Measurements from ENCODE around the gene NFIX.

The NFIX gene

DNA sequence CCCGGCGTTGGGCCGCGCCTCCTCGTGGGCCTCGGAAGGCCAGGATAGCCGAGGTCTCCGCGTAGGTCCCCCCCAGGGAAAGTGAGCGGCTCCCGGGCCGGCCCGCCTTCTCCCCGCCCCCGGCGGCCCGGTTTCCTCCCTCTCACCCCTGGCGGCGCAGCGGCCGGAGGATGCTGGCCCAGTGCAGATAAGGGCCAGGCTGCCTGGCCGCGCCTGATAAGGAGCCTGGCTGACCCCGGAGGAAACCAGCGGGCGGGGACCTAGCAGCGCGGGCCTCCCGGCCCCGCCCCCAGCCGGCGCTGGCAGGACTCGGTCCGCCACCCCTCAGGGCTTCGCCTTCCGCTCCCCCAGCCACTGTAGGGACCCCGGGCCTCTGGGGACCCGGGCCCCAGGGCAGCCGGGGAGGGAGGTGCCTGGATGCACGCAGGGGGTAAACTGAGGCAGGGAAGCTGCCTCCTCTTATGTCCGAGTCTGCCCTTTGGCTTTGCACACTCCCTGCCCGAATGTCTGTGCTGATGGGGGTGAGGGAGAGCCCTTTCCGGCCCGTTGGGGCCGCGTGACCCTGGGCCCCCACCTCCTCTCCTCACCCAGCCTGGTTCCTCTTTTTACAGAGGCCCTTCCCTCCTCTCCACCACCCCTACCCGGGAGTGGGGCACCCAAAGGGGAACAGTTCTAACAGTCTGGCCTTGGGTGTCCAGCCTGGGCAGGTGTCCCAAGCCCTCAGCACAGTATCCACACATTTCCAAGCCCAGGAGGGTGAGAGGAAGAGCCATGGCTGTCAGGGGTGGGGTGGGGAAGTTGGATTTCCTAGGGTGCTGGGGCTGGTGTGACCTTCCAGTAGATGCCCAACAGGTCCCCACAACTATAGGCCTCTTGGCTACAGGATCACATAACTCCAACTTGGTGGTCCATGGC lies 107.6 kb downstream of the NFIX start, which contains the start of gene LYL1:
Gene LYL1 (minus strand): TSS at position 193 of the 915 bp plus-strand sequence. CDS start 1,687 bp downstream, outside the sequence.
- DNase-seq (ENCODE audit: low read depth in 2 of 2) = no peak

GRCh38 chr19:13103581-13104359 lies 108.5 kb downstream of the NFIX start:
- no peak for DNase-seq (ENCODE audit: low read depth in 2 of 2)

DNA sequence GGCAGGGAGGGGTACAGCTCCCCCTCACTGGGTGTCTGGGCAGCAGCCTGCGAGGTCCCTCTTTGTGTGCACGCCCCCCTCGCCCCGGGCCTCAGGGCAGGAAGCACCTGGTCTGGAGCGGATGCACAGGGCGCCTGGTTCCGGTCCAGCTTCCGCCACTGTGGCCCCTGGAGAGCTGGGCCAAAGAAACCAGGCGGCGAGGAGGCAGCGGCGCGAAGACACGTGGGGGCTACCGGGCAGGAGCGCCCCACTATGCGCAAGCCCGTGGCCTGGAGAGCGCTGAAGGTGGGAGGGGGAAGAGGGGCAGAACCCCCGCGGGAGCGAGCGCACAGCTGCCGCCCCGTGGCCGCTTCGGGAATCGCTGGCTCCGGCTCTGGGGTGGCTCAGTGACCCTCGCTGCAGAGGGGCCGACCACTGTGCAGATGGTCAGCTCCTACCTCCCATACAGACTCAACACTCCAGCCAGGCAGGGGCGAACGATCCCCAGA lies 109.1 kb downstream of the NFIX start:
- DNase-seq (ENCODE audit: low read depth in 2 of 2) = no peak

GRCh38 chr19:13104848-13105711 lies 109.8 kb downstream of the NFIX start:
- DNase-seq (ENCODE audit: low read depth in 2 of 2) = no peak

GRCh38 chr19:13109361-13110098 lies 114.3 kb downstream of the NFIX start:
- DNase-seq (ENCODE audit: low read depth in 2 of 2) = no peak

- DNase-seq (ENCODE audit: low read depth in 2 of 2) = no peak
Measured at GRCh38 chr19:13110099-13110610, 114.9 kb downstream of the NFIX start.

DNA sequence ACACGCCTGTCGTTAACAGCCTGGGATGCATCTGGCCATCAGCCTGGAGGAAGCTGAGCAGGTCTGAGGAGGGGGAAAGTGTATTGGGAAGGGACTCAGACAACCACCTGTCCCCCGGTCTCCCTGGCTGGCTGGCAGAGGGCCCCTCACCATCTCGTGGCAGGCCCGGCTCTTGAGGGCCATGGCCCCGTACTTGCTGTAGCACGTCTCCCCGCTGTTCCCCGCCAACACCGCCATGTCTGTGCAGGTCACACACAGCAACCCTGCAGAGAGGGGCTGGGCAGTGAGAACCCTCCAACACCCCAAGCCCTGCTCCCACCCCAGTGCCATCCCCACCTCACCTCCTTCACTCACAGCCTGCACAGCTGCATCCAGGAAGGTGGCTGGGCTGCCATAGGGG lies 117.3 kb downstream of the NFIX start:
- no peak for DNase-seq (ENCODE audit: low read depth in 2 of 2)

DNA sequence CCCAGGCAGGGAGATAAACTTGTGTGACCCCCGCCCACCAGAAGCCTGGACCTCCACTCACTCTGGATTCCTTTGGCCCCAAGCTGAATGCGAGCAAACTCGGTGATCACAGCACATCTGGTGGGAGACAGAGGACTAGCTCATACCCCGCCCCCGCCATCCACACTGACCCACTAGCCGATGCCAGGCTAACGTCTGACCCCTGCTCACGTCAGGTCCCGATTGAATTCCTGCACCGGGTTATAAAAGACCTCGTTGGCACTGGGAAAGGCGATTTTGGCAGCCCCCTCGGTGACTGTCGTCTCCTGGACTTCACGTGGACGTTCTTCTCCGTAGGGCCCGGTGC lies 120.6 kb downstream of the NFIX start:
- DNase-seq (ENCODE audit: low read depth in 2 of 2) = no peak

DNA sequence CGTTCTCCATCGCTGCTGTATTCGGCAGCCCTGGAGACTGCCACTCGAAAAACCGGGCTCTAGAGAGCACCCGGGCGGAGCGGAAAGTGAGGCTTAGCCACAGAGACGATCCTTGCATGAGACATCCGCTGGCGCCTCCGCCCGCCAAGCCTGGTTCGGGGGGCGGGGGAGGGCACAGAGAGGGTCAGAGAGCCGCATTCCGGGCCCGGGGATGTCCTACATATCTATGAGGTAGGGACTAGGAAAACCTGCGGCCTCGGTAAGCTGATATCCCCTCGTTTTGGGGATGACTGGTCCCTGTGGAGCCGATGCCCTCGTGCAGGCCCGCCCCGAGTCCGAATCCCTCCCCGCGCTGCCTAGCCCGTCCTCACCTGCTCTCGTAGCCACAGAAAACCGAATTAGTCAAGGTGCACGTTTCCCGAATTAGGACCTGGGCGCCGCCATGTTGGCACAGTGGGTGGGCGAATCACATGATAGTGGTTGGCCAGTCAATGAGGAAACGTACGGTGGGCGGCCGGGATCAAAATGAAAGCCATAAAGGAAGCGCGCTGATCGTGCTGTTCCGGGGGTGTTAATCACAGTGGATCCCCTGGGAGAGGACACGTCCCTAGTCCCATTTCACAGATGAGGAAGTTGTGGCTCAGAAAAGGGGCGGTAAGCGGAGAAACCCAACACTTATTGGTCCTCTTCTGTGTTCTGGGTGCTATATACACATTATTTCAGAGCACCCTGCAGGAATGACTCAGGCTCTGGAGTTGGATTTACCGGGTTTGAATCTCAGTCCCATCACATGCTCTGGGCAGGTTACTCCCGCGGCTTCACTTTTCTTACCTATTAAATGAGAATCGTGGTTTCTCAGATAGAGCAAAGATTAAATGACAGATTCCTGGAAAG lies 121.3 kb downstream of the NFIX start, which contains the start of gene TRMT1:
Gene TRMT1 (minus strand): TSS at position 459 of the 894 bp plus-strand sequence. CDS start 341 bp downstream, at position 118.
- peak; percentile 76 to 89 for DNase-seq (ENCODE audit: low read depth in 2 of 2)

GRCh38 chr19:13117176-13117771 lies 122.0 kb downstream of the NFIX start:
- no peak for DNase-seq (ENCODE audit: low read depth in 2 of 2)

DNA sequence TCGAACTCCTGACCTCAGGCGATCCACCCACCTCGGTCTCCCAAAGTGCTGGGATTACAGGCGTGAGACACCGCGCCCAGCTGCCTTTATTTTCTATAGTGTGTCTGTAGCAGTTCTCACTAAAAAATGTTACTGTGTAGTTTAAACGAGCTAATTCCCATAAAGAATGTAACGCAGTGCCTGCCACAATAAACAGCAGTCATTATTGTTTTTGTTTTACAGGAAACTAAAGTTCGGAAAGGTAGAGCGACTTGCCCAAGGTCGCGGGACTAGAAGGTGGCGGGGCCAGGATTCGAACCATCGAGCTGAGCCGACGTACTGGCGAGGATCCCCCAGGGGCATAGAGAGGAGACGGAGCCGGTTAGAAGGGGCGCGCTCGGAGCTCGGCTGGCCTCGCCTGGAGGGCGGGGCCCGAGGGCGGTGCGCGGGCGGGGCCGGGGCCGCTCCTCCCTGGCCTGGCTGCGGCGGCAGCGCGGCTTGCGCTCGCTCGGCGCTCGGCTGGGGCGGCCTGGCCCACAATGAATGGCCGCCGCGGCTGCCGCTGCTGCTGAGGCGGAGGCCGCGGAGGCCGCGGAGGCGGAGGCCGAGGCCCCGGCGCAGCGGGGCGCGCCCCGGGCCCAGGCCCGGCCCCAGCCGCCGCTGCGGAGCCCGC lies 122.6 kb downstream of the NFIX start, which contains the start of gene NACC1:
Gene NACC1 (plus strand): TSS at position 493 of the 652 bp plus-strand sequence. CDS start 16,944 bp downstream, outside the sequence.
- DNase-seq (ENCODE audit: low read depth in 2 of 2) = peak; percentile 73 to 74

- DNase-seq (ENCODE audit: low read depth in 2 of 2) = no peak
Measured at GRCh38 chr19:13118424-13119193, 123.3 kb downstream of the NFIX start.

DNA sequence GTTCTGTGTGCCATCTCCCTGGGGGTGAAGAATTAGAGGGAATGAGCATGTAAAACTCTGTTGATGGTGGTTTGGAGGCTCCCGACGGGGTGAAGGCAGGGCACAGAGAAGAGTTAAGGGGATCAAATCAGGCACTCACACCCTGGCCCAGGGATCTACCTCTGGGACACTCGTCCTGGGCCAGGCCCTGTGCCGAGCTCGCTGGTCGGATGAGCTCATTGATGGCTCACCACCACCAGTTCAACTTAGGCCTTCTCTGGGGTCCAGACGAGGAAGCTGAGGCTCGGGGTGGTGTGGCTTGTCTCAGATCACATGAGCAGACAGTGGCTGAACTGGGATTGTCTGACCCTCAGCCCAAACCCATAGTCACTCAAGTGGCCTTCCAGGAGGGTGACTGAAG lies 124.4 kb downstream of the NFIX start:
- no peak for DNase-seq (ENCODE audit: low read depth in 2 of 2)

DNA sequence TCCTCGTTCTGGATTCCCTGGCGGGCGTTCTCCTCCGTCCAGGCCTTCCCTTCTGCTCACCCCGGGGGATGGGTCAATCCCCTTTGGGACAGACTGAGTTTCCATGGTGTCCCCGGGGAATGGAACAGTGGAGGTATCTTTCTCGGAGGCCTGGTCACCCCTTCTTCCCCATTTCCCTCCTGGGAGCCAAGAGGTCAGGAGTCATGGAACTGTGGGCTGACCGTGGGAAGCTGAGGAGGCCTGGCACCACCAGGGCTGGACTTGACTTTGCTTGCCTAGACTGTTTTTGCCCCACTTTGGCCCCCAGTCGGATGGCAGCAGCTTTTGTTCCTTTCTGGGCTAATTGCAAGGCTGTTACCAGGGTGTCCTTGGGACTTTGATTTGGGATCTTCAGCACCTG lies 124.8 kb downstream of the NFIX start:
- no peak for DNase-seq (ENCODE audit: low read depth in 2 of 2)

- DNase-seq (ENCODE audit: low read depth in 2 of 2) = no peak
Measured at GRCh38 chr19:13120817-13121216, 125.5 kb downstream of the NFIX start.

DNA sequence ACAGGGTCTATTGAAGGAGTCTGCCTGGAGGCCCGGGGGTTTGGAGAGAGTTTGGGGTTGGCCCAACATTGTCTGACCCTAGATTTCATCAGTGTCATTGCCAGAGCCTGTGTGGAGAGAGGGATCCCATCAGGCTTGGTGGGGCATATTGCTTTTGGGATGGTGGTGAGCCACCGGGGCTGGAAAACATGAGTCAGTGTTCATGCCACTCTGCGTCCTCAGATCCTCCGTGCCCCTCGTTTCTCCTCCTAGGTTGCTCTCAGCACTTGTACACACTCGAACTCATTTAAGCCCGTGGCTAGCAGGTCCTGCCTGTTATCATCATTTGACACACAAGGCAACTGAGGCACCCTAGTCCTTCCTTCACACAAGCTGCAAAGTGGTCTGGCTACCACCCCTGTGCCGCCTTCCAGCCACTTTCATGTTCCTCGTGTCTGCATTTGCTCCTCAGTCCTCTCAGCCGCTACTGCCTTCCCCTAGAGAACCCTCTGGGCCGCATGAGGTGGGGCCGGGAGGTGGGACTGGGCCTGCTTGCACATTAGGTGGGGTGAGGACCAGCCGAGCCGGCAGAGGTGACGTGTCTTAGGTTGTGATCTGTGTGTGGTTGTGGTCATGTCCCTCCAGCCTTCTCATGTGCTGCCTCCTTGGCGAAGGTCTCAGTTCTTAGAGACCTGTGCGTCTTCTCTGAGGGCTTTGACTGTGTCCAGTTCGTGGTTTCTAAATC lies 126.4 kb downstream of the NFIX start:
- DNase-seq (ENCODE audit: low read depth in 2 of 2) = no peak

DNA sequence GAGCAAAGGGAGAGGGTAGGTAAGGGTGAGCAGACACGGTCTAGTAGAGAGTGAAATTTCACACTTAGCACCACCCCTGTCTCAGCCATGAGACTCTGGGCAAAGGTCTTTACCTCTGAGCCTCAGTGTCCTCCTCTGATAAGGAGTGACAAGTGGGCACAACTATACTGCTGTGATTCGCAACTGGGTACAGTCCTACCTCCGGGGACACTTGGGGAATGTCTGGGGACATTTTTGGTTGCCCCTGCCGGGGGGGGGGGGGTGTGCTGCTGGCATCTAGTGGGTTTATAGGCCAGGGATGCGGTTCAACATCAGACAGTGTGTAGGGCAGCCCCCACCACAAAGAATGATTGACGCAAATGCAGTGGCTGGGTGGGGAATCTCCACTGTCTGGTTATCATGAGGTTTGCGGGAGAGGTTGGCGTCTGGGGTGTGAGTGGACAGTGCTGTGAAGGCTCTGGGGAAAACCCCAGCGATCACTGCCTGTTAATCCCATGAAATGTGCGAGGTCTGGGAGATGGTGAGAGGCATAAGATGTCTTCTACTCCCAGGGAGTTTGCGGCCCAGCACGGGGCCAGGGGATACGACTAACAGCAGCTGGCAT lies 127.1 kb downstream of the NFIX start:
- no peak for DNase-seq (ENCODE audit: low read depth in 2 of 2)

Measured in activated CD8-positive, alpha-beta memory T cell treated with anti-CD3 and anti-CD28 coated beads for 4 hours (primary cell).